WTC11 (cell line): Measurements from ENCODE around the gene TMCC2. TPM values are rescaled to one million over a fixed set of nuclear protein-coding genes. Genes with fewer than 3 reads are reported as not detected.

Experiments used
- ATAC-seq: fragments of 200-7000 bp; cut with Tn5 transposase; 2 replicates; pipeline ENCODE4 v1.10.0; 2021; ENCODE audit warnings: mild to moderate bottlenecking, moderate library complexity
- CTCF ChIA-PET: fragments of 300-600 bp; sonication (Branson Sonifier 250); formaldehyde crosslinking; loops from one replicate; lab custom pipeline; 2021; ENCODE audit warnings: antibody characterized with exemption; lab: Charles Lee
- POLR2A ChIA-PET: fragments of 350-600 bp; sonication (Branson Sonifier 250); formaldehyde crosslinking; loops from one replicate; lab custom pipeline; 2021; ENCODE audit warnings: antibody characterized with exemption; lab: Charles Lee
- DNase-seq: peaks from one replicate; pipeline ENCODE4 v3.0.0; 2021; ENCODE audit warnings: low spot score
- H3K27ac Mint-ChIP-seq: 2 replicates; pipeline ENCODE4 v1.8.0; 2021; ENCODE audit warnings: mixed read lengths
- H3K27me3 Mint-ChIP-seq: 2 replicates; pipeline ENCODE4 v1.8.0; 2021; ENCODE audit warnings: low read depth, mild to moderate bottlenecking, moderate library complexity, mixed read lengths
- H3K36me3 Mint-ChIP-seq: 2 replicates; pipeline ENCODE4 v1.8.0; 2021; ENCODE audit warnings: mixed read lengths
- H3K4me1 Mint-ChIP-seq: 2 replicates; pipeline ENCODE4 v1.8.0; 2022; ENCODE audit warnings: mixed read lengths
- H3K4me3 Mint-ChIP-seq: 2 replicates; pipeline ENCODE4 v1.8.0; 2021; ENCODE audit warnings: mild to moderate bottlenecking, moderate library complexity, mixed read lengths
- H3K9me3 Mint-ChIP-seq: 2 replicates; pipeline ENCODE4 v1.8.0; 2021; ENCODE audit warnings: mixed read lengths
- CBFB ChIP-seq: sonication (generic); formaldehyde crosslinking; IDR thresholded peaks from 2 replicates; pipeline ENCODE4 v1.8.1; 2022; ENCODE audit warnings: mild to moderate bottlenecking, low read depth, missing genetic modification reagents
- FOXP1 ChIP-seq: sonication (generic); formaldehyde crosslinking; IDR thresholded peaks from 2 replicates; pipeline ENCODE4 v1.8.0; 2022; ENCODE audit warnings: missing genetic modification reagents, mild to moderate bottlenecking, moderate library complexity, borderline replicate concordance
- IRF2 ChIP-seq: sonication (generic); formaldehyde crosslinking; IDR thresholded peaks from 2 replicates; pipeline ENCODE4 v1.8.0; 2022; ENCODE audit warnings: low read depth, missing genetic modification reagents, borderline replicate concordance
- TEAD1 ChIP-seq: sonication (generic); formaldehyde crosslinking; IDR thresholded peaks from 2 replicates; pipeline ENCODE4 v1.8.0; 2022; ENCODE audit warnings: mild to moderate bottlenecking, missing genetic modification reagents
- ZNF416 ChIP-seq: fragments of 250-450 bp; sonication (Bioruptor Pico); IDR thresholded peaks from 2 replicates; pipeline ENCODE4 v1.9.0; 2021; ENCODE audit warnings: mild to moderate bottlenecking, inconsistent platforms
- total RNA-seq: library from RNA; stranded (reverse); gene quantifications from 3 replicates; pipeline ENCODE4 v1.2.3, GENCODE V29; 2021
- TF ChIP-seq, protein P1 (sequence below): fragments of 200-600 bp; IDR thresholded peaks from 2 replicates; pipeline ENCODE4 v1.8.0; 2022; ENCODE audit warnings: antibody characterized with exemption
- TF ChIP-seq, protein P2 (sequence below): sonication (generic); formaldehyde crosslinking; IDR thresholded peaks from 2 replicates; pipeline ENCODE4 v1.8.1; 2023; ENCODE audit warnings: mild to moderate bottlenecking, missing genetic modification reagents
- TF ChIP-seq, protein P3 (sequence below): sonication (generic); formaldehyde crosslinking; IDR thresholded peaks from 2 replicates; pipeline ENCODE4 v1.8.0; 2023; ENCODE audit warnings: mild to moderate bottlenecking, missing genetic modification reagents
- TF ChIP-seq, protein P4 (sequence below): sonication (generic); formaldehyde crosslinking; IDR thresholded peaks from 2 replicates; pipeline ENCODE4 v1.8.1; 2023; ENCODE audit warnings: mild to moderate bottlenecking, missing genetic modification reagents
- TF ChIP-seq, protein P5 (sequence below): sonication (generic); formaldehyde crosslinking; IDR thresholded peaks from 2 replicates; pipeline ENCODE4 v1.8.0; 2022; ENCODE audit warnings: missing genetic modification reagents
- TF ChIP-seq, protein P6 (sequence below): sonication (generic); formaldehyde crosslinking; IDR thresholded peaks from 2 replicates; pipeline ENCODE4 v1.8.0; 2022; ENCODE audit warnings: mild to moderate bottlenecking, missing genetic modification reagents
- TF ChIP-seq, protein P7 (sequence below): fragments of 250-450 bp; sonication (Bioruptor Pico); IDR thresholded peaks from 2 replicates; pipeline ENCODE4 v1.8.0; 2021; ENCODE audit warnings: mild to moderate bottlenecking
- TF ChIP-seq, protein P8 (sequence below): sonication (generic); formaldehyde crosslinking; IDR thresholded peaks from 2 replicates; pipeline ENCODE4 v1.8.0; 2022; ENCODE audit warnings: mild to moderate bottlenecking, missing genetic modification reagents
- TF ChIP-seq, protein P9 (sequence below): sonication (generic); formaldehyde crosslinking; IDR thresholded peaks from 2 replicates; pipeline ENCODE4 v1.8.1; 2023; ENCODE audit warnings: mild to moderate bottlenecking, missing genetic modification reagents, moderate library complexity
- TF ChIP-seq, protein P10 (sequence below): sonication (generic); formaldehyde crosslinking; IDR thresholded peaks from 2 replicates; pipeline ENCODE4 v1.8.1; 2022; ENCODE audit warnings: missing genetic modification reagents, borderline replicate concordance

Gene TMCC2
- total RNA-seq, 1 experiment from 2014 or later, result 9.5 TPM

DNA sequence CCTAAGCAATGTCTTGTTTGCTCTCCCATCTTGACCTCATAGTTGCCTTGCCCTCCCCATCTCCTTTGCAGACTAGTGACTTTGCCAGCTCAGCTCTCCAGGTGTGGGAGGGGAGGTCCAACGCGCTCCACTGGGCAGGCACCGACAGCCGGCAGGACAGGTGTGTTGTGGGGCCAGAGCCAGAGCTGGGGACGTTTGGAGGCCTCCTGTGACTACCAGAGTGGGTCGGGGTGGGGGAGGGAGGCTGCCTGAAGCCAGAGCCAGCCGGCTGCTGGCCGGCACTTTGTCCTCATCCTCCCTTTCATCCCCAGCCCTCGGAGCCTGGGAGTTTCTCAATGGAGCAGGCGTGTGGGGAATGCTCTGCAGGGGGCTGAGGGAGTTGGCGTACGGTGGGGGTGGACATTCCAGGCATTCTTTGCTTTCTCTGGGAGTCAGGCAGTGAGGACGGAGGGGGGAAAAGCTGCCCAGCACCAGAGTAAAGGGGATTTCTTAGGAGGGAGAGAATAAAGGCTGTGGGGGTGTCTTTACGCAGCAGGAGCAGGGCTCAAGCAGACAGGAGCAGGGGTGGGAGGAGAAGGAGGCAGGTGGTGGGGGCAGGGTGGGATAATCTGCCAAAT, 73.6 kb downstream of the TMCC2 start:
- Mint-ChIP-seq H3K4me3 (peak overlapping the region; percentile 54), H3K4me1 (peaks cover 61% of the 10 kb centered on the region), H3K27me3 (no peaks in the 10 kb centered on the region), H3K9me3 (no peaks in the 10 kb centered on the region), H3K36me3 (peaks cover 28% of the 10 kb centered on the region), H3K27ac (peak overlapping the region; percentile 100)
- DNase-seq, result peak; percentile 98
- POLR2A ChIA-PET, result interaction anchor here (0.6 to 7.7 kb wide), 19 partner anchors 11 to 239 kb away, joined by 3 to 186 read pairs (median 4); partner anchors contain the start of genes NUAK2 and RBBP5
- CTCF ChIA-PET, result interaction anchor here (0.5 to 8.7 kb wide), 20 partner anchors 12 to 240 kb away, joined by 3 to 114 read pairs (median 4); partner anchors contain the start of genes NUAK2 and TMCC2
- ATAC-seq, result peak; percentile 83
- TF ChIP-seq FOXP1 (CRISPR knock-in tag) (peak; percentile 94; the same call in 1 of the 2 replicates), ZNF416 (CRISPR knock-in tag) (no peak), IRF2 (CRISPR knock-in tag) (no peak), TEAD1 (CRISPR knock-in tag) (peak; percentile 100), CBFB (CRISPR knock-in tag) (no peak; the same call in 1 of the 2 replicates)
- TF ChIP-seq, protein P1, sequence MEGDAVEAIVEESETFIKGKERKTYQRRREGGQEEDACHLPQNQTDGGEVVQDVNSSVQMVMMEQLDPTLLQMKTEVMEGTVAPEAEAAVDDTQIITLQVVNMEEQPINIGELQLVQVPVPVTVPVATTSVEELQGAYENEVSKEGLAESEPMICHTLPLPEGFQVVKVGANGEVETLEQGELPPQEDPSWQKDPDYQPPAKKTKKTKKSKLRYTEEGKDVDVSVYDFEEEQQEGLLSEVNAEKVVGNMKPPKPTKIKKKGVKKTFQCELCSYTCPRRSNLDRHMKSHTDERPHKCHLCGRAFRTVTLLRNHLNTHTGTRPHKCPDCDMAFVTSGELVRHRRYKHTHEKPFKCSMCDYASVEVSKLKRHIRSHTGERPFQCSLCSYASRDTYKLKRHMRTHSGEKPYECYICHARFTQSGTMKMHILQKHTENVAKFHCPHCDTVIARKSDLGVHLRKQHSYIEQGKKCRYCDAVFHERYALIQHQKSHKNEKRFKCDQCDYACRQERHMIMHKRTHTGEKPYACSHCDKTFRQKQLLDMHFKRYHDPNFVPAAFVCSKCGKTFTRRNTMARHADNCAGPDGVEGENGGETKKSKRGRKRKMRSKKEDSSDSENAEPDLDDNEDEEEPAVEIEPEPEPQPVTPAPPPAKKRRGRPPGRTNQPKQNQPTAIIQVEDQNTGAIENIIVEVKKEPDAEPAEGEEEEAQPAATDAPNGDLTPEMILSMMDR, result no peak
- TF ChIP-seq, protein P2, sequence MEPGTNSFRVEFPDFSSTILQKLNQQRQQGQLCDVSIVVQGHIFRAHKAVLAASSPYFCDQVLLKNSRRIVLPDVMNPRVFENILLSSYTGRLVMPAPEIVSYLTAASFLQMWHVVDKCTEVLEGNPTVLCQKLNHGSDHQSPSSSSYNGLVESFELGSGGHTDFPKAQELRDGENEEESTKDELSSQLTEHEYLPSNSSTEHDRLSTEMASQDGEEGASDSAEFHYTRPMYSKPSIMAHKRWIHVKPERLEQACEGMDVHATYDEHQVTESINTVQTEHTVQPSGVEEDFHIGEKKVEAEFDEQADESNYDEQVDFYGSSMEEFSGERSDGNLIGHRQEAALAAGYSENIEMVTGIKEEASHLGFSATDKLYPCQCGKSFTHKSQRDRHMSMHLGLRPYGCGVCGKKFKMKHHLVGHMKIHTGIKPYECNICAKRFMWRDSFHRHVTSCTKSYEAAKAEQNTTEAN, result no peak
- TF ChIP-seq, protein P3, sequence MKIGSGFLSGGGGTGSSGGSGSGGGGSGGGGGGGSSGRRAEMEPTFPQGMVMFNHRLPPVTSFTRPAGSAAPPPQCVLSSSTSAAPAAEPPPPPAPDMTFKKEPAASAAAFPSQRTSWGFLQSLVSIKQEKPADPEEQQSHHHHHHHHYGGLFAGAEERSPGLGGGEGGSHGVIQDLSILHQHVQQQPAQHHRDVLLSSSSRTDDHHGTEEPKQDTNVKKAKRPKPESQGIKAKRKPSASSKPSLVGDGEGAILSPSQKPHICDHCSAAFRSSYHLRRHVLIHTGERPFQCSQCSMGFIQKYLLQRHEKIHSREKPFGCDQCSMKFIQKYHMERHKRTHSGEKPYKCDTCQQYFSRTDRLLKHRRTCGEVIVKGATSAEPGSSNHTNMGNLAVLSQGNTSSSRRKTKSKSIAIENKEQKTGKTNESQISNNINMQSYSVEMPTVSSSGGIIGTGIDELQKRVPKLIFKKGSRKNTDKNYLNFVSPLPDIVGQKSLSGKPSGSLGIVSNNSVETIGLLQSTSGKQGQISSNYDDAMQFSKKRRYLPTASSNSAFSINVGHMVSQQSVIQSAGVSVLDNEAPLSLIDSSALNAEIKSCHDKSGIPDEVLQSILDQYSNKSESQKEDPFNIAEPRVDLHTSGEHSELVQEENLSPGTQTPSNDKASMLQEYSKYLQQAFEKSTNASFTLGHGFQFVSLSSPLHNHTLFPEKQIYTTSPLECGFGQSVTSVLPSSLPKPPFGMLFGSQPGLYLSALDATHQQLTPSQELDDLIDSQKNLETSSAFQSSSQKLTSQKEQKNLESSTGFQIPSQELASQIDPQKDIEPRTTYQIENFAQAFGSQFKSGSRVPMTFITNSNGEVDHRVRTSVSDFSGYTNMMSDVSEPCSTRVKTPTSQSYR, result peak; percentile 99
- TF ChIP-seq, protein P4, sequence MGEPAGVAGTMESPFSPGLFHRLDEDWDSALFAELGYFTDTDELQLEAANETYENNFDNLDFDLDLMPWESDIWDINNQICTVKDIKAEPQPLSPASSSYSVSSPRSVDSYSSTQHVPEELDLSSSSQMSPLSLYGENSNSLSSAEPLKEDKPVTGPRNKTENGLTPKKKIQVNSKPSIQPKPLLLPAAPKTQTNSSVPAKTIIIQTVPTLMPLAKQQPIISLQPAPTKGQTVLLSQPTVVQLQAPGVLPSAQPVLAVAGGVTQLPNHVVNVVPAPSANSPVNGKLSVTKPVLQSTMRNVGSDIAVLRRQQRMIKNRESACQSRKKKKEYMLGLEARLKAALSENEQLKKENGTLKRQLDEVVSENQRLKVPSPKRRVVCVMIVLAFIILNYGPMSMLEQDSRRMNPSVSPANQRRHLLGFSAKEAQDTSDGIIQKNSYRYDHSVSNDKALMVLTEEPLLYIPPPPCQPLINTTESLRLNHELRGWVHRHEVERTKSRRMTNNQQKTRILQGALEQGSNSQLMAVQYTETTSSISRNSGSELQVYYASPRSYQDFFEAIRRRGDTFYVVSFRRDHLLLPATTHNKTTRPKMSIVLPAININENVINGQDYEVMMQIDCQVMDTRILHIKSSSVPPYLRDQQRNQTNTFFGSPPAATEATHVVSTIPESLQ (CRISPR knock-in tag), result no peak
- TF ChIP-seq, protein P5, sequence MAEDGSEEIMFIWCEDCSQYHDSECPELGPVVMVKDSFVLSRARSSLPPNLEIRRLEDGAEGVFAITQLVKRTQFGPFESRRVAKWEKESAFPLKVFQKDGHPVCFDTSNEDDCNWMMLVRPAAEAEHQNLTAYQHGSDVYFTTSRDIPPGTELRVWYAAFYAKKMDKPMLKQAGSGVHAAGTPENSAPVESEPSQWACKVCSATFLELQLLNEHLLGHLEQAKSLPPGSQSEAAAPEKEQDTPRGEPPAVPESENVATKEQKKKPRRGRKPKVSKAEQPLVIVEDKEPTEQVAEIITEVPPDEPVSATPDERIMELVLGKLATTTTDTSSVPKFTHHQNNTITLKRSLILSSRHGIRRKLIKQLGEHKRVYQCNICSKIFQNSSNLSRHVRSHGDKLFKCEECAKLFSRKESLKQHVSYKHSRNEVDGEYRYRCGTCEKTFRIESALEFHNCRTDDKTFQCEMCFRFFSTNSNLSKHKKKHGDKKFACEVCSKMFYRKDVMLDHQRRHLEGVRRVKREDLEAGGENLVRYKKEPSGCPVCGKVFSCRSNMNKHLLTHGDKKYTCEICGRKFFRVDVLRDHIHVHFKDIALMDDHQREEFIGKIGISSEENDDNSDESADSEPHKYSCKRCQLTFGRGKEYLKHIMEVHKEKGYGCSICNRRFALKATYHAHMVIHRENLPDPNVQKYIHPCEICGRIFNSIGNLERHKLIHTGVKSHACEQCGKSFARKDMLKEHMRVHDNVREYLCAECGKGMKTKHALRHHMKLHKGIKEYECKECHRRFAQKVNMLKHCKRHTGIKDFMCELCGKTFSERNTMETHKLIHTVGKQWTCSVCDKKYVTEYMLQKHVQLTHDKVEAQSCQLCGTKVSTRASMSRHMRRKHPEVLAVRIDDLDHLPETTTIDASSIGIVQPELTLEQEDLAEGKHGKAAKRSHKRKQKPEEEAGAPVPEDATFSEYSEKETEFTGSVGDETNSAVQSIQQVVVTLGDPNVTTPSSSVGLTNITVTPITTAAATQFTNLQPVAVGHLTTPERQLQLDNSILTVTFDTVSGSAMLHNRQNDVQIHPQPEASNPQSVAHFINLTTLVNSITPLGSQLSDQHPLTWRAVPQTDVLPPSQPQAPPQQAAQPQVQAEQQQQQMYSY, result no peak
- TF ChIP-seq, protein P6, sequence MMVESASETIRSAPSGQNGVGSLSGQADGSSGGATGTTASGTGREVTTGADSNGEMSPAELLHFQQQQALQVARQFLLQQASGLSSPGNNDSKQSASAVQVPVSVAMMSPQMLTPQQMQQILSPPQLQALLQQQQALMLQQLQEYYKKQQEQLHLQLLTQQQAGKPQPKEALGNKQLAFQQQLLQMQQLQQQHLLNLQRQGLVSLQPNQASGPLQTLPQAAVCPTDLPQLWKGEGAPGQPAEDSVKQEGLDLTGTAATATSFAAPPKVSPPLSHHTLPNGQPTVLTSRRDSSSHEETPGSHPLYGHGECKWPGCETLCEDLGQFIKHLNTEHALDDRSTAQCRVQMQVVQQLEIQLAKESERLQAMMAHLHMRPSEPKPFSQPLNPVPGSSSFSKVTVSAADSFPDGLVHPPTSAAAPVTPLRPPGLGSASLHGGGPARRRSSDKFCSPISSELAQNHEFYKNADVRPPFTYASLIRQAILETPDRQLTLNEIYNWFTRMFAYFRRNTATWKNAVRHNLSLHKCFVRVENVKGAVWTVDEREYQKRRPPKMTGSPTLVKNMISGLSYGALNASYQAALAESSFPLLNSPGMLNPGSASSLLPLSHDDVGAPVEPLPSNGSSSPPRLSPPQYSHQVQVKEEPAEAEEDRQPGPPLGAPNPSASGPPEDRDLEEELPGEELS (CRISPR knock-in tag), result peak; percentile 82; the same call in 1 of the 2 replicates
- TF ChIP-seq, protein P7, sequence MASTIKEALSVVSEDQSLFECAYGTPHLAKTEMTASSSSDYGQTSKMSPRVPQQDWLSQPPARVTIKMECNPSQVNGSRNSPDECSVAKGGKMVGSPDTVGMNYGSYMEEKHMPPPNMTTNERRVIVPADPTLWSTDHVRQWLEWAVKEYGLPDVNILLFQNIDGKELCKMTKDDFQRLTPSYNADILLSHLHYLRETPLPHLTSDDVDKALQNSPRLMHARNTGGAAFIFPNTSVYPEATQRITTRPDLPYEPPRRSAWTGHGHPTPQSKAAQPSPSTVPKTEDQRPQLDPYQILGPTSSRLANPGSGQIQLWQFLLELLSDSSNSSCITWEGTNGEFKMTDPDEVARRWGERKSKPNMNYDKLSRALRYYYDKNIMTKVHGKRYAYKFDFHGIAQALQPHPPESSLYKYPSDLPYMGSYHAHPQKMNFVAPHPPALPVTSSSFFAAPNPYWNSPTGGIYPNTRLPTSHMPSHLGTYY (CRISPR knock-in tag), result no peak
- TF ChIP-seq, protein P8, sequence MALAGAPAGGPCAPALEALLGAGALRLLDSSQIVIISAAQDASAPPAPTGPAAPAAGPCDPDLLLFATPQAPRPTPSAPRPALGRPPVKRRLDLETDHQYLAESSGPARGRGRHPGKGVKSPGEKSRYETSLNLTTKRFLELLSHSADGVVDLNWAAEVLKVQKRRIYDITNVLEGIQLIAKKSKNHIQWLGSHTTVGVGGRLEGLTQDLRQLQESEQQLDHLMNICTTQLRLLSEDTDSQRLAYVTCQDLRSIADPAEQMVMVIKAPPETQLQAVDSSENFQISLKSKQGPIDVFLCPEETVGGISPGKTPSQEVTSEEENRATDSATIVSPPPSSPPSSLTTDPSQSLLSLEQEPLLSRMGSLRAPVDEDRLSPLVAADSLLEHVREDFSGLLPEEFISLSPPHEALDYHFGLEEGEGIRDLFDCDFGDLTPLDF (CRISPR knock-in tag), result no peak
- TF ChIP-seq, protein P9, sequence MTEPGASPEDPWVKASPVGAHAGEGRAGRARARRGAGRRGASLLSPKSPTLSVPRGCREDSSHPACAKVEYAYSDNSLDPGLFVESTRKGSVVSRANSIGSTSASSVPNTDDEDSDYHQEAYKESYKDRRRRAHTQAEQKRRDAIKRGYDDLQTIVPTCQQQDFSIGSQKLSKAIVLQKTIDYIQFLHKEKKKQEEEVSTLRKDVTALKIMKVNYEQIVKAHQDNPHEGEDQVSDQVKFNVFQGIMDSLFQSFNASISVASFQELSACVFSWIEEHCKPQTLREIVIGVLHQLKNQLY (CRISPR knock-in tag), result no peak
- TF ChIP-seq, protein P10, sequence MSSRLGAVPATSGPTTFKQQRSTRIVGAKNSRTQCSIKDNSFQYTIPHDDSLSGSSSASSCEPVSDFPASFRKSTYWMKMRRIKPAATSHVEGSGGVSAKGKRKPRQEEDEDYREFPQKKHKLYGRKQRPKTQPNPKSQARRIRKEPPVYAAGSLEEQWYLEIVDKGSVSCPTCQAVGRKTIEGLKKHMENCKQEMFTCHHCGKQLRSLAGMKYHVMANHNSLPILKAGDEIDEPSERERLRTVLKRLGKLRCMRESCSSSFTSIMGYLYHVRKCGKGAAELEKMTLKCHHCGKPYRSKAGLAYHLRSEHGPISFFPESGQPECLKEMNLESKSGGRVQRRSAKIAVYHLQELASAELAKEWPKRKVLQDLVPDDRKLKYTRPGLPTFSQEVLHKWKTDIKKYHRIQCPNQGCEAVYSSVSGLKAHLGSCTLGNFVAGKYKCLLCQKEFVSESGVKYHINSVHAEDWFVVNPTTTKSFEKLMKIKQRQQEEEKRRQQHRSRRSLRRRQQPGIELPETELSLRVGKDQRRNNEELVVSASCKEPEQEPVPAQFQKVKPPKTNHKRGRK (CRISPR knock-in tag), result no peak
